ENCODE data around the gene CDH11. TPM values are rescaled to one million over a fixed set of nuclear protein-coding genes. Genes with fewer than 3 reads are reported as not detected.
A peak's percentile ranks its signal among the peaks of the same experiment; 100 is the strongest.

CDH11 gene, protein sequence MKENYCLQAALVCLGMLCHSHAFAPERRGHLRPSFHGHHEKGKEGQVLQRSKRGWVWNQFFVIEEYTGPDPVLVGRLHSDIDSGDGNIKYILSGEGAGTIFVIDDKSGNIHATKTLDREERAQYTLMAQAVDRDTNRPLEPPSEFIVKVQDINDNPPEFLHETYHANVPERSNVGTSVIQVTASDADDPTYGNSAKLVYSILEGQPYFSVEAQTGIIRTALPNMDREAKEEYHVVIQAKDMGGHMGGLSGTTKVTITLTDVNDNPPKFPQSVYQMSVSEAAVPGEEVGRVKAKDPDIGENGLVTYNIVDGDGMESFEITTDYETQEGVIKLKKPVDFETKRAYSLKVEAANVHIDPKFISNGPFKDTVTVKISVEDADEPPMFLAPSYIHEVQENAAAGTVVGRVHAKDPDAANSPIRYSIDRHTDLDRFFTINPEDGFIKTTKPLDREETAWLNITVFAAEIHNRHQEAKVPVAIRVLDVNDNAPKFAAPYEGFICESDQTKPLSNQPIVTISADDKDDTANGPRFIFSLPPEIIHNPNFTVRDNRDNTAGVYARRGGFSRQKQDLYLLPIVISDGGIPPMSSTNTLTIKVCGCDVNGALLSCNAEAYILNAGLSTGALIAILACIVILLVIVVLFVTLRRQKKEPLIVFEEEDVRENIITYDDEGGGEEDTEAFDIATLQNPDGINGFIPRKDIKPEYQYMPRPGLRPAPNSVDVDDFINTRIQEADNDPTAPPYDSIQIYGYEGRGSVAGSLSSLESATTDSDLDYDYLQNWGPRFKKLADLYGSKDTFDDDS
- total RNA-seq (2021) (297 and 319 TPM in 2 replicates), Bru-seq, nascent RNA (percentile 98 among the genes with signal in this experiment), BruChase-seq, experiment 1, labeled RNA remaining after a 2-hour chase (percentile 93 among the genes with signal in this experiment), BruChase-seq, experiment 2, labeled RNA remaining after a 6-hour chase (percentile 87 among the genes with signal in this experiment)
- long read RNA-seq, full-length matches to known transcripts = 61 of 161 reads
- long read RNA-seq, partial matches to known transcripts = 47 of 161 reads
- long read RNA-seq, other reads (novel, unspliced or antisense) = 53 of 161 reads

DNA sequence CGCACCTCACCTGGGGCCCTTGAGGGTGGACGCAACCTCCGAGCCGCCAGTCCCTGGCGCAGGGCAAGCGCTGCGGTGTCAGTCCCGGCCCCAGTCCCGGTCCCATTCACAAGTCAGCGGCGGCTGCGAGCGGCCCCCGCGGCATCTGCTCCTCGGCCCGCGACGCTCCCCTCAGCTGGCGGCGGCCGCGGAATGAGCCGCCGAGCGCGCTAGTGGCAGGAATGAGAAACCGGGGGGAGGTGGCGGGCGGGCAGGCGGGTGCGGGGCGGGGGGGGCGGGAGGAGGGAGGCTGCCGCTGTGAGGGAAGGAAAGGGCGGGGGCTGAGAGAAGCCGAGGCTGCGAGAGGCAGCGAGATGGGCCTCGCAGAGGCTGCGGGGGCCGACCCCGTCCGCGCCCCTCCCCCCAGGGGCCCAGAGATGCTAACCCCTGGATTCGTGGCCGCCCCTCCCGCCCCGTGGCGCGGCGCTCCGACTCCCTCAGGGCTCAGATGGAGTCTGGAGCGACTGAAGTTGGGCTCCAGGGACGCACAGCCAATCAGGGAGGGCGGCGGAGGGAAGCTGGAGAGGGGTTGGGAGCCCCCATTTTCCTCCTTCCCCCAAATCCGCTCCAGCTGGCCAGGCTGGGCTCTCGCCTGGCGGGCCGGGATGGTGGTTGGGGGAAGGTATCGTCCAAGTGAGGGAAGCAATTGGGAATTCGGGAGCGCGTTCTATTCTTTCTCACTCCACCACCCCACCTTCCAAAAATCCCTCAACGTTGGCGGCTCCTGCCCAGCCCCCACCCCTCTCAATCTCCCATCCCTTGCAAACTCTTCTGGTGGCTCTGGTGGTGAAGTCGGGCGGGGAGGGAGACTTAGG lies at the start of gene CDH11:
Gene CDH11 (minus strand): TSS at position 194 of the 854 bp plus-strand sequence. CDS start 117,194 bp downstream, outside the sequence.
- CTCF ChIA-PET = interaction anchor here (0.7 to 0.8 kb wide), 2 partner anchors 1010 to 1073 kb away, joined by 3 to 5 read pairs; no protein-coding TSS in a partner anchor
- DNase-seq (ENCODE audit: low spot score) = peak; percentile 92
- no peaks in the 10 kb centered on the region for H3K27me3 ChIP-seq (replicated peaks; ENCODE audit: insufficient read depth, low read depth, low read length, poor library complexity)
- H3K4me3 ChIP-seq (ENCODE audit: low read depth, low read length, poor library complexity, severe bottlenecking) = peak within 1 kb of the TSS; percentile 79
- peaks cover 27% of the 10 kb centered on the region for H3K4me1 ChIP-seq (ENCODE audit: insufficient read depth, low read length, poor library complexity, severe bottlenecking)
- no TSS peak for BruUV-seq (replicated peaks)
- peak within 1 kb of the TSS; percentile 89 for H3K27ac ChIP-seq (ENCODE audit: low read depth, low read length, poor library complexity, severe bottlenecking)
- H3K9me3 ChIP-seq (ENCODE audit: low read depth, low read length, poor library complexity, severe bottlenecking) = no peaks in the 10 kb centered on the region
- POLR2A ChIA-PET (ENCODE audit: low non-redundant PET) = interaction anchor here (0.6 to 0.7 kb wide), 2 partner anchors 107 to 1170 kb away, joined by 3 to 16 read pairs; no protein-coding TSS in a partner anchor
- H3K36me3 ChIP-seq (ENCODE audit: insufficient read depth, low read length, poor library complexity, severe bottlenecking) = peaks cover 13% of the 10 kb centered on the region
- TF ChIP-seq, protein P1, sequence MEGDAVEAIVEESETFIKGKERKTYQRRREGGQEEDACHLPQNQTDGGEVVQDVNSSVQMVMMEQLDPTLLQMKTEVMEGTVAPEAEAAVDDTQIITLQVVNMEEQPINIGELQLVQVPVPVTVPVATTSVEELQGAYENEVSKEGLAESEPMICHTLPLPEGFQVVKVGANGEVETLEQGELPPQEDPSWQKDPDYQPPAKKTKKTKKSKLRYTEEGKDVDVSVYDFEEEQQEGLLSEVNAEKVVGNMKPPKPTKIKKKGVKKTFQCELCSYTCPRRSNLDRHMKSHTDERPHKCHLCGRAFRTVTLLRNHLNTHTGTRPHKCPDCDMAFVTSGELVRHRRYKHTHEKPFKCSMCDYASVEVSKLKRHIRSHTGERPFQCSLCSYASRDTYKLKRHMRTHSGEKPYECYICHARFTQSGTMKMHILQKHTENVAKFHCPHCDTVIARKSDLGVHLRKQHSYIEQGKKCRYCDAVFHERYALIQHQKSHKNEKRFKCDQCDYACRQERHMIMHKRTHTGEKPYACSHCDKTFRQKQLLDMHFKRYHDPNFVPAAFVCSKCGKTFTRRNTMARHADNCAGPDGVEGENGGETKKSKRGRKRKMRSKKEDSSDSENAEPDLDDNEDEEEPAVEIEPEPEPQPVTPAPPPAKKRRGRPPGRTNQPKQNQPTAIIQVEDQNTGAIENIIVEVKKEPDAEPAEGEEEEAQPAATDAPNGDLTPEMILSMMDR (conservative IDR thresholded peaks at IDR 0.05; ENCODE audit: low read depth, low read length) = no peak
- TF ChIP-seq EZH2 (IDR thresholded peaks at IDR 0.05; ENCODE audit: borderline replicate concordance, low read depth, low read length, poor library complexity, severe bottlenecking) = no peak
- intact Hi-C loops (cut with micrococcal nuclease; ENCODE audit: unreplicated experiment) = loop anchor here (2.0 to 10.0 kb wide), 4 partner anchors 253 to 1149 kb away; no protein-coding TSS in a partner anchor

DNA sequence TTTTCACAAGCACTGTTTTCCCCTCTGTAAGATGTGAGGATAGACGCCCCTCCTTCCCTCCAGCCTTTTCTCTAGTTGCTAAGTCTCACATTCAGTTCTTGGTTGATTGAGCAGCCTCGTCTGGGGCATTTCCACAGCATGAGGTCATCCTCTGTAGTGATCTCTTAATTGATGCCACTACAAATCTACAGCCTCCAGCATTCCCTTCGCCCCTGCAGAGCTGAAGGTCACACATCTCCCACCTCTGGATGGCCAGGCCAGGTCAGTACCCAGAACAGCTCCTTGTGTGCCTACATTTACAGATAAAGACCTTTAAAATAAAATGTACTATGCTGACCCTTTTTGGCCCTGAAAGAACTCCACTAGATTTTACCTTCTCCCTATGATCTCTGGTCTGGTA lies 32.5 kb upstream of the CDH11 start:
- intact Hi-C loops (cut with micrococcal nuclease; ENCODE audit: unreplicated experiment) = no loop called here
- Histone ChIP-seq H3K4me1 (ENCODE audit: insufficient read depth, low read length, poor library complexity, severe bottlenecking) (no peaks in the 10 kb centered on the region), H3K27me3 (replicated peaks; ENCODE audit: insufficient read depth, low read depth, low read length, poor library complexity) (no peaks in the 10 kb centered on the region), H3K4me3 (ENCODE audit: low read depth, low read length, poor library complexity, severe bottlenecking) (no peak overlapping the region), H3K9me3 (ENCODE audit: low read depth, low read length, poor library complexity, severe bottlenecking) (no peaks in the 10 kb centered on the region), H3K27ac (ENCODE audit: low read depth, low read length, poor library complexity, severe bottlenecking) (no peak overlapping the region), H3K36me3 (ENCODE audit: insufficient read depth, low read length, poor library complexity, severe bottlenecking) (no peaks in the 10 kb centered on the region)
- BruUV-seq (replicated peaks) = no TSS peak
- POLR2A ChIA-PET (ENCODE audit: low non-redundant PET) = no interaction called here
- DNase-seq (ENCODE audit: low spot score) = peak; percentile 11
- TF ChIP-seq, protein P1 (conservative IDR thresholded peaks at IDR 0.05; ENCODE audit: low read depth, low read length) = no peak
- TF ChIP-seq EZH2 (IDR thresholded peaks at IDR 0.05; ENCODE audit: borderline replicate concordance, low read depth, low read length, poor library complexity, severe bottlenecking) = no peak
- CTCF ChIA-PET = no interaction called here
